ENCODE results near the gene MZT2B.
"Not testable (repeated sequence)": the region's sequence is repeated elsewhere in the genome, so short reads cannot be mapped to it uniquely, and the experiment has no call there.

The MZT2B gene

DNA sequence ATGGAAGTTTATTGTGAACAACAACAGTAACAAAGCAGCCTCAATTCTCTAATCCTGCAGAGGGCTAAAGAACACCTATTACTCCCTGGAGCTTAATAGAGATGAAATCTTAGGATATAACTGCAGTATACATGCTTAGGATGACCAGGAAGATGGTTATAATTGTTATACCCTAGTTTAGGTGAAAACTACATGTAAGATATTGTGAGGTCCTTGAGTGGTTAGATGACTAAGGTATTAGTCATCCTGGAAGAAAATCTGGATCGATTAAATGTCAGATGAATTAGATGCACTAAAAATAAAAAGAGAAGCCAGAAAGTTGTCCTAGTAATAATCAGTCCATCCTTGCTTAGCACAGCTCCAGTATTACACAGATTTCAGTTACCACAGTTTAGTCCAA lies 38.4 kb downstream of the MZT2B start:
- not testable (repeated sequence) for DNase-seq

DNA sequence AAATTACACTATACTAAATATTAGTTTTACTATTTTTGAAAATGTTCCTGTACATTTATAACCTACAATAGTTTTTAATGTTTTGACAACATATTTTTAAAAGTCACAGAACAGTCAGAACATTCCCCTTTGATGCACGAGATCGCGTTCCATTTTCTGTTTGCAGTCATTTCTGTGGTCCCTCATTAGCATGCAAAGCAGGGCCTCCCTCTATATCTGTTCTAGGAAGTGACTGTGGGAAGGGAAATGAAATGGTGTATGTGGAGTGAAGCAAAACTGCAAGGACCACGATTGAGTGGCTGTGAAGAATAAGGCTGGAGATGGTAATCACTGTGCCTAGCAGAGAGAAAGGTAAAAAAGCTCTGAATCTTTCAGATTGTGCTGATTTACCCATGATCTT lies 40.5 kb downstream of the MZT2B start:
- not testable (repeated sequence) for DNase-seq

DNA sequence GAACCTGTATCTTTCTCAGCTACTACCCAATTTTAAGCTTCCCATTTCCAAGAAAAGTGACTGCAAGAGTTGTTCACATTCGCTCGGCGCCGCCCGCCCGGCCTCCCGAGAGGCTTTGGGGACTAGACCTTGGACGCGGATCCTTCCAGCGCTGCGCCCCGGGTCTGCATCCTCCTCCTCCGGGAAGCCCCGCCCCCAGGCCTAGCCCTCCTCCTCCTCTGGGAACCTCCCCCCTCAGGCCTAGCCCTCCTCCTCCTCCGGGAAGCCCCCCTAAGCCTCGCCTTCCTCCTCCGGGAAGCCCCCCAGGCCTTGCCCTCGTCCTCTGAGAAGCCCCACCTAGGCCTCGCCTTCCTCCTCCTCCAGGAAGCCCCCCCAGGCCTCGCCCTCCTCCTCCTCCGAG lies 45.9 kb downstream of the MZT2B start:
- DNase-seq = not testable (repeated sequence)

DNA sequence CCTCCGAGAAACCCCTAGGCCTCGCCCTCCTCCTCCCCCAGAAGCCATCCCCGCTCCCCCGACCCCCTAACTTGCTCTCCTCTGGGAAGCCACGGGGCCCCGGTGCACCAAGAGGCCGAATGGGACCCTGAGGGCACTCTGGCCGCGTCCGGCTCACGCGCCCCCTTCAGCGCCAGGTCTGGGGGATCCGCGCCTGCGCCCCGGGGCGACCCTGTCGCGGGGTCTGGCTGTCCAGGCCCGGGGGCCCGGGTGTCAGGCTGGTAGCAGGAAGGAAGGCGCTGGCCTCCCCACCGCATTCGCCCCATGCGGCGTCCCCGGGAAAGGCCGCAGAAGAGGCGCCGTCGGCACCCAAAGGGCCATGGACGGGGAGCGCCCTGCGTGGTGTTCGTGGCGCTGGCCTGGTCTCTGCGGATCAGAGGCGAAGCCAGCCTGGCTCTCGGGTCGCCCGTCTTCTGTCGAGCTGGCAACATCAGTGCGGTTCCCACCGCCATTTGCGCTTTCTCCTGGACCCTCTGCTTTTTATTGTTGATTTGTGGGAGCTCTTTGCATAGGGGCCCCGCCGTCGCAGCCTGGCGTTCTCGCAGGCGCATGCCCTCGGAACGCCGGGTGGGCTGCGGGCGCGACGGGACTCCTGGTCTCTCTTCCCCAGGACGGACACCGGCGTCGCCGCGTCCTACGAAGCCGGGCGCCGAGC lies 46.6 kb downstream of the MZT2B start:
- DNase-seq = not testable (repeated sequence)

DNA sequence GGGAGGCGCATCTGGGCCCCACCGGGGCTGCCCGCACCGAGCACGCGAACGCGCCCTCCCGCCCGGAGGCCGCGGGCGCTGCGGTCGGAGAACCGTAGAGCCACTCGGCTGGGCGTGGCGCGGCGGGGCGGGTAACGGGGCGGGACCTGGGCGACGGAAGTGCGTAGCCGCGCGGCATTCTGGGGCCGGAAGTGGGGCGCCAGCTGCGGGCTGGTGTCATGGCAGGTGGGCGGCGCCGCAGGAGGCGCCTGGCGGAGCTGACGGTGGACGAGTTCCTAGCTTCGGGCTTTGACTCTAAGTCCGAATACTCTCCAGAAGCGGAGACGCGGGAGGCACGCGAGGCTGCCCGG lies 47.1 kb downstream of the MZT2B start:
- DNase-seq = peak; percentile 36

DNA sequence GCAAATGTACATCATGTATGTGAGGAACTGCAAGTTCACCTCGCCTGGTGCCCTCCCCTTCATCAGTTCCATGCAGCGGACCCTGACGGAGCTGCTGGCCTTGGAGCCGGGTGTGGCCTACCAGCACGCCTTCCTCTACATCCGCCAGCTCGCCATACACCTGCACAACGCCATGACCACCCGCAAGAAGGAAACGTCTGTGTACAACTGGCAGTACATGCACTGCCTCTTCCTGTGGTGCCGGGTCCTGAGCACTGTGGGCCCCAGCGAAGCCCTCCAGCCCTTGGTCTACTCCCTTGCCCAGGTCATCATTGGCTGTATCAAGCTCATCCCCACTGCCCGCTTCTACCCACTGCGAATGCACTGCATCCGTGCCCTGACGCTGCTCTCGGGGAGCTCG lies 48.3 kb downstream of the MZT2B start:
- DNase-seq = not testable (repeated sequence)

DNA sequence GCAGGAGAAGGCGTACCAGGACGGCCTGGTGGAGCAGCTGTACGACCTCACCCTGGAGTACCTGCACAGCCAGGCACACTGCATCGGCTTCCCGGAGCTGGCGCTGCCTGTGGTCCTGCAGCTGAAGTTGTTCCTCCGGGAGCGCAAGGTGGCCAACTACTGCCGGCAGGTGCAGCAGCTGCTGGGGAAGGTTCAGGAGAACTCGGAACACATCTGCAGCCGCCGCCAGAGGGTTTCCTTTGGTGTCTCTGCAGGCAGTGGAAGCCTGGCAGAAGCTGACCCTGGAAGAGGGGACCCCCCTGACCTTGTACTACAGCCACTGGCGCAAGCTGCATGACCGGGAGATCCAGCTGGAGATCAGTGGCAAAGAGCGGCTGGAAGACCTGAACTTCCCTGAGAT lies 48.8 kb downstream of the MZT2B start:
- not testable (repeated sequence) for DNase-seq

DNA sequence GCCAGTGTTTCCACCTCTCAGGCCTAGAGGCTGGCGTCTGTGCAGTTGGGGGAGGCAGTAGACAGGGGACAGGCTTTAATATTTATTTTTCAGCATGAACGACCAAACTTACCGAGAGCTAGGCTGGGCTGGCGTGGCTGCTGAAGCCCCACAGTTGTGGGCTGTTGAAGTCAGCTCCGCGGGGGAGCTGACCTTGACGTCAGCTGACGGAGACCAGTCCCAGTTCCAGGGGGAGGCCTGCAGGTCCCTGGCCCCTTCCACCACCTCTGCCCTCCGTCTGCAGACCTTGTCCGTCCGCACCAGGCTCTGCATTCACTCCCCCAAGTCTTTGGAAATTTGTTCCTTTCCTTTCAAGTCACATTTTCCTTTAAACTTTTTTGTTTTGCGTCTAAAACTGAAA lies 49.6 kb downstream of the MZT2B start:
- no peak for DNase-seq

DNA sequence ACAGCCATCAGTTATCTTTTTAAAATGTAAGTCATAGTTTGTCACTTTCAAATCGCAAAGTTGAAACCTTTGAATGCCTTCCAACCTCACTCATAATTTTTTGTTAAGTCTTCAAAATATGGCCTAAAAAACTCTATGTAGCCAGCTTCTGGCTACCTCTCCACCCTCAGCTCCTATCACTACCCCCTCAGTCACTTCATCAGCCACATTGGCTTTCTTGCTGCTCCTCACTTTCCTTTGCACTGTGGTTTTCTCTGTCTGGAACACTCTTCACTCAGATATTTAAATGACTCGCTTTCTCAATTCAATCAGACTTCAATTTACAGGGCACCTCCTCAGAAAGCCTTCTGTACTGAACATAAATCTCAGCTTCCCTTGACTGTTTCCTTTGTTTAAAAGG lies 51.0 kb downstream of the MZT2B start:
- DNase-seq = not testable (repeated sequence)

DNA sequence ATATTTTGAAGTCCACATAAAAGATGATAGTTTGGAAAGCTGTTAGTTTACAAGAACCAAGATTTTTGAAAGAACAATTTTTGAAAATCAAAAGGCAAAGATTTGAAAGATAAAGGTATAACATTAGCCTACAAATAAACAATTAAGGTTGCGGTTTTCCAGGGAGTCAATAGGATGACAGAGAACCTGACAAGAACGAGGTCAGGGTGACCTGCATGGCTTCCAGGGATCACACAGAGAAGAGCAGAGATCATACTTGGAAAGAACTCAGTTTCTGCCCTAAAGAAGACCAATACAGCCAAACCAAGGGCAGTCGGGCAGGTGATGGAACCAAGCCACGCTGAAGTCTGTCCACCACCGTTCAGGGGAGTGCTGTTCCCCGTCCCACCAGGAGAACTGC lies 57.5 kb downstream of the MZT2B start:
- not testable (repeated sequence) for DNase-seq

All from CD4-positive, alpha-beta T cell treated with Interleukin-15 for 1 hour (primary cell).